Gastrocnemius medialis (tissue), 4 donors: ENCODE measurements around the gene TNC.

Experiments used
- CTCF ChIP-seq, 5 experiments: fragments of 450-650 bp in 3 of 5; fragments of 200-600 bp in 2 of 5; sonication (generic) in 2 of 5; IDR thresholded peaks in 4 of 5; conservative IDR thresholded peaks in 1 of 5; 1 replicate in 4 of 5; 2 replicates in 1 of 5; pipeline ENCODE4 v1.5.1; 2016 to 2019; ENCODE audit warnings: antibody characterized with exemption in 5 of 5, mild to moderate bottlenecking in 3 of 5, moderate library complexity in 3 of 5
- POLR2A ChIP-seq, 2 donors: fragments of 450-650 bp; IDR thresholded peaks; one replicate each; pipeline ENCODE4 v1.6.1; 2017; ENCODE audit warnings: antibody characterized with exemption in 2 of 2, mild to moderate bottlenecking in 2 of 2, moderate library complexity in 2 of 2

DNA sequence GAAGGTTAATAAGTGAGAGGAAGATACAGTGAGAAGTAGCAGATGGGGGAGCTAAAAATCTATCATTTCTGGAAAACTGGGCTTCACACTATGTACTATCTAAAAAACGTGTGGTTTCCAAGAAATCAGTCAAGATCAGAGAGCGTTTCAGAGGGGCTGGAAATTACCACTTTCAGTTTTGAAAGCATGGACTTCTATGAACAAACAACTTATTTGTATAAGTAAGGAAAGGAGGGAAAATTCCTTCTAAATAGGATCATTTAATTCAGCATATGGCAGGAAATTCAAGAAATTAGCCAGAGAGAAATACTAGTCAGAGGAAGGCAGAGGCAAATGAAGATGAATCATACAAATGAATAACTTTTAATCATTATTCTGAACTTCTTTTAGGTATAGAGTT is 11.3 kb downstream of the TNC start:
- no peak for TF ChIP-seq POLR2A (IDR thresholded peaks at IDR 0.05)
- no peak for TF ChIP-seq CTCF (IDR thresholded peaks at IDR 0.05 in 4 of 5, conservative IDR thresholded peaks at IDR 0.05 in 1 of 5)
